SK-N-MC (cell line): Measurements from ENCODE around the gene TEAD1.

Experiments used
- DNase-seq: peaks from one replicate; pipeline ENCODE4 v3.0.0-alpha.2; 2011; ENCODE audit warnings: low read depth, low spot score
- H3K27ac ChIP-seq: fragments of 200-600 bp; sonication (generic); 2 replicates; pipeline ENCODE4 v1.5.1; 2016; ENCODE audit warnings: mixed run types
- H3K36me3 ChIP-seq: fragments of 200-600 bp; sonication (generic); 2 replicates; pipeline ENCODE4 v1.6.1; 2017; ENCODE audit warnings: antibody characterized with exemption, low read length, mixed read lengths; ENCODE audit not compliant: insufficient read depth
- H3K4me3 ChIP-seq: fragments of 200-600 bp; sonication (generic); 2 replicates; pipeline ENCODE4 v1.5.1; 2016
- H3K9ac ChIP-seq: fragments of 200-600 bp; sonication (generic); 2 replicates; pipeline ENCODE4 v1.8.0; 2017; ENCODE audit warnings: mixed run types, mixed read lengths; ENCODE audit not compliant: insufficient read length
- H3K9me3 ChIP-seq: fragments of 200-600 bp; sonication (generic); 2 replicates; pipeline ENCODE4 v1.6.1; 2017; ENCODE audit warnings: low read depth, mild to moderate bottlenecking, antibody characterized with exemption, low read length, moderate library complexity, mixed read lengths
- EZH2 ChIP-seq: fragments of 200-600 bp; sonication (generic); IDR thresholded peaks from one replicate; pipeline ENCODE4 v1.6.1; 2017; ENCODE audit warnings: antibody characterized with exemption
- FOXP2 ChIP-seq: optimal IDR thresholded peaks from 2 replicates; pipeline ENCODE3; 2011; ENCODE audit warnings: mild to moderate bottlenecking, moderate library complexity; ENCODE audit not compliant: insufficient read depth; ENCODE audit errors: extremely low read length, control extremely low read depth
- POLR2AphosphoS5 ChIP-seq: IDR thresholded peaks from 2 replicates; pipeline ENCODE4 v1.6.1; 2012; ENCODE audit warnings: mild to moderate bottlenecking, low read depth, low read length, borderline replicate concordance

The TEAD1 gene

GRCh38 chr11:12671370-12671769, 2.9 kb upstream of the TEAD1 start:
- Histone ChIP-seq H3K4me3 (no peak overlapping the region), H3K9ac (no peak overlapping the region), H3K9me3 (no peaks in the 10 kb centered on the region), H3K27ac (no peak overlapping the region), H3K36me3 (no peaks in the 10 kb centered on the region)
- no peak for DNase-seq
- TF ChIP-seq FOXP2 (no peak), POLR2AphosphoS5 (no peak), EZH2 (no peak)

DNA sequence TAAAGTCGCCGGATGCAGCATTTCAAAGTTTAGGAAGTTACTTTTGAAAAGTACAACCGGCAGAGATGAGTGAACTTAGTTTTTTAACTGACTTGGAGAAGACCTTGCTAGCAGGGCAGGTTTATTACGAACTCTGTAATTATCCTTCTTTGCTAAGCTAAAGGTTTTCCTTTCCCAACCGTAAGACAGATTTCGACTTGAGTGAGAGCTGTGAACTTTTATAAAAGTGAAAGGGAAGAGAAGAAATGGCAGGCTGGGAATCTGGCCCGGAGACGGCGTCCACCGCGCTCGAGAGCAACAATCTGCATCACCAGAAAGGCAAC, 659 bp upstream of the TEAD1 start:
- H3K9ac ChIP-seq = peak overlapping the region; percentile 74
- 0 out of 2 replicates have a peak, but pooled peaks cover 7% of the 10 kb centered on the region for H3K36me3 ChIP-seq
- peak overlapping the region; percentile 73 for H3K4me3 ChIP-seq
- peak overlapping the region; percentile 8 for H3K27ac ChIP-seq
- no peak for TF ChIP-seq EZH2
- no peak for TF ChIP-seq FOXP2
- TF ChIP-seq POLR2AphosphoS5 = no peak
- no peak for DNase-seq
- no peaks in the 10 kb centered on the region for H3K9me3 ChIP-seq

DNA sequence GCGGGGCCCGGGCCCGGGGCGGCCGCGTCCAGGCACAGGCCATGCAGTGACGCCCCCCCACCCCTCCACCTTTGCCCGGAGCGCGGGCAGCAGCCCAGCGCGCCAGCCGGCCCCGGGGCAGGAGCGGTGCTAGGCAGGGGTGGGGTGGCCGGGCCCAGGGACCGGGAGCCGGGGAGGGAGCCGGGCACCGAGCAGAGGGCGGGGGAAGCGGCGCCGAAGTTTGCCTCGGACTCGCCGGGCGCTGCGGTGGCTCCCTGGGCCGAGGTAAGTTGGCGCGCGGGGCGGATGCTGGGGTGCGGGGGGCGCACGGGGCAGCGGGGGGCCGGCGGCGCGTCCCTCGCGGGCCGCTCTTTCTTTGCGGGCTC, 332 bp downstream of the TEAD1 start:
- H3K36me3 ChIP-seq = 0 out of 2 replicates have a peak, but pooled peaks cover 7% of the 10 kb centered on the region
- H3K27ac ChIP-seq = peak overlapping the region; percentile 83
- DNase-seq = no peak
- peak overlapping the region; percentile 77 for H3K4me3 ChIP-seq
- no peak for TF ChIP-seq EZH2
- TF ChIP-seq POLR2AphosphoS5 = no peak
- TF ChIP-seq FOXP2 = no peak
- H3K9ac ChIP-seq = peak overlapping the region; percentile 88
- H3K9me3 ChIP-seq = no peaks in the 10 kb centered on the region

DNA sequence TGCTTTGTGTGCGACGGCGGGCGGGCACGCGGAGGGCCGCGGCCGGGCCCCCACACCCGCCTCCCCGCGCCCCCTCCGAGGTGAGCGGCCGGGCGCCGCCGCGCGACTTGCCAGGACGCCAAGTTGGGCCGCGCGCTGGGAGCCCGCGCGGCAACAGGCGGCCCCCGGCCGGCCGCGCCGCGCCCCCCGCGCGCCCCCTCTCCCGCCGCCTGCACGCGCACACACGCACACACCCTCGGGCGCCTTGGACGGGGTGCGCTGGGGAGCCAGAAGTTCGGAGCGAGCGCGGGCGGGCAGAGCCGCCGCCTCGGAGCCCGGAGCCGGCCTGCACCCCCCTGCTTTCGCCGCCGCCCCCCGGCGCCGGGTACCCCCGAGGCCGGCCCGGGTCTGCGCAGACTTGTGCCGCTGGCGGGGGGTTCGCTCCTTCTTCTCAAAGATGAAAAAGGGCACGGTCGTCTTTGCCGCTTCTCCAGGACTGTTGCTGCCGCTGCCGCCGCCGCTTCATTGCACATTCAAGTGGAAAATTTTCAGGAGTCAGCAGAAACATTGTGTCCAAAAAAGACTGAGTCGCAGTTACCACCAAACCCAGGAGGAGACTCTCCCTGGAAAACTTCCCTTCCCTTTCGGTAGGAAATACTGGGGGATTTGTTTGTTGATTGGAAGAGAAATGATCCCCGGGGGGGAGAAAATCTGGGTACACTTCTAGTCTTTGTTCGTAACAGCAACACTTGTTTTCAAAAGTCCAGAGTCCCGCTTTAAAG, 895 bp downstream of the TEAD1 start:
- Histone ChIP-seq H3K9me3 (no peaks in the 10 kb centered on the region), H3K4me3 (peak overlapping the region; percentile 77), H3K27ac (peak overlapping the region; percentile 83), H3K36me3 (0 out of 2 replicates have a peak, but pooled peaks cover 7% of the 10 kb centered on the region), H3K9ac (peak overlapping the region; percentile 88)
- no peak for DNase-seq
- TF ChIP-seq POLR2AphosphoS5 (no peak), FOXP2 (no peak), EZH2 (no peak)

DNA sequence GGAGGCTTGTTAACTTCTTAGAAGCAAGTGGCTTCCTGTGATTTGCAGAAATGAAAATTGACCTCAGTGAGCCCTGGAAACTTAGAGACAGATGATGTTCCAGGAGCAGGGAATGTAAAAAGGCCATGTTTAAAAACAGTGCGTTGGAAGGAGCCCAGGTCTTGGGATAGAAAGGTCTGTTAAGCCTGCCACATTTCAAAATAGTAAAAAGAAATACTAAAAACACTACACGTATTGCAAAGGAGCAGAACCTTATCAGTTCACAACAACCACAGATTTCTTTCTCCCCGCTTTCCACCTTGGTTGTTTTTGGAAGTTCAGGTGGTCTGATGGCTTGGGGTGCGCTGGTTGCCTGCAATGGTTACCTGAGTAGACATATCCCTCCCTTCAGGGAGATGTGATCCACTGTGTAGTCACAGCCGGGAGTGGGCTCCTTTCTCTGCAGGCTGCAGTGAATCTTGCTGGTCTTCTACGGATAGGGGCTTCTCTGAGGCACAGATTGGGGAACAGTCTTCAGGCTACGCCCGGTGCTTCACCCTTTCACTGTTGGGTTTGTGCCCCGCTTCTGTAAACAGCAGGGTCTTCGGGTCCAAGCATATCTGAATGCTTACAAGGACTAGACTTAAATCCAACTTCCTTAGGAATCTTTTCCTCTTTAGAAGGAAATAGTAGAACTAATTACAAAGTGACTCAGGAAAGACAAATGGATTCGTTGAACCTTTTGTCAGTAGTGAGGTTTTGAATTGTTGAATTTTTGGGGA, 1.9 kb downstream of the TEAD1 start:
- 0 out of 2 replicates have a peak, but pooled peaks cover 10% of the 10 kb centered on the region for H3K36me3 ChIP-seq
- H3K9me3 ChIP-seq = no peaks in the 10 kb centered on the region
- H3K9ac ChIP-seq = peak overlapping the region; percentile 82
- H3K27ac ChIP-seq = peak overlapping the region; percentile 43
- DNase-seq = no peak
- TF ChIP-seq POLR2AphosphoS5 (no peak), EZH2 (no peak), FOXP2 (no peak)
- H3K4me3 ChIP-seq = peak overlapping the region; percentile 77

DNA sequence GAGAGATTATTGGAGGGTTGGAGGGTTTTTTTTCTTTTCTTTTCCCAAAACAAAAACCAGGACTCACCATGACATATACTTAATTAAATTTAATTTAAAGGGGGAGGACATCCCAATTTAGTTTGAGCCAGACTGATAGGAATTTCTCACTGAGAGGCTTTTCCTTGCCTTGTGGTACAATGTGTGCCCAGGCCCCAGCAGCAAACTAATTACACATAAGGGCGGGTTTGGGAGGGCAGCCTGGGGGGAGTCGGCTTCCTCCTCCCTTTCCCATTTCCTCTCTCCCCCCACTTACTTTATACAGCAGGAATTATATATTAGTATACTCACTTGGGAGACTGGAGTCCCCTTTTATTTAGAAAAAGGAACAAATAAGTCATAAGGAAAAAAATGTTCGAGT, 2.9 kb downstream of the TEAD1 start:
- H3K4me3 ChIP-seq = peak overlapping the region; percentile 77
- DNase-seq = no peak
- H3K9me3 ChIP-seq = no peaks in the 10 kb centered on the region
- peak overlapping the region; percentile 43; the same call in 1 of the 2 replicates for H3K27ac ChIP-seq
- 0 out of 2 replicates have a peak, but pooled peaks cover 10% of the 10 kb centered on the region for H3K36me3 ChIP-seq
- no peak for TF ChIP-seq EZH2
- no peak for TF ChIP-seq POLR2AphosphoS5
- TF ChIP-seq FOXP2 = no peak
- H3K9ac ChIP-seq = peak overlapping the region; percentile 82

- no peak for DNase-seq
- Histone ChIP-seq H3K27ac (peak overlapping the region; percentile 5; the same call in 1 of the 2 replicates), H3K9me3 (no peaks in the 10 kb centered on the region), H3K4me3 (peak overlapping the region; percentile 77), H3K36me3 (0 out of 2 replicates have a peak, but pooled peaks cover 10% of the 10 kb centered on the region), H3K9ac (peak overlapping the region; percentile 82)
- no peak for TF ChIP-seq EZH2
- no peak for TF ChIP-seq POLR2AphosphoS5
- TF ChIP-seq FOXP2 = no peak
These were observed 3.9 kb downstream of the TEAD1 start for GRCh38 chr11:12678092-12678491.

GRCh38 chr11:12678991-12679390, 4.8 kb downstream of the TEAD1 start:
- Histone ChIP-seq H3K4me3 (peak overlapping the region; percentile 77), H3K36me3 (0 out of 2 replicates have a peak, but pooled peaks cover 10% of the 10 kb centered on the region), H3K9ac (no peak overlapping the region), H3K27ac (peak overlapping the region; percentile 89), H3K9me3 (no peaks in the 10 kb centered on the region)
- DNase-seq = no peak
- TF ChIP-seq POLR2AphosphoS5 = no peak
- no peak for TF ChIP-seq FOXP2
- no peak for TF ChIP-seq EZH2
